GM18498 (cell line): Measurements from ENCODE around the gene KBTBD13.

ENCODE experiments used
- ATAC-seq: cut with Tn5 transposase; IDR thresholded peaks from one replicate; pipeline ENCODE4 v1.9.1; 2021; ENCODE audit warnings: mild to moderate bottlenecking, moderate library complexity; ENCODE audit not compliant: unreplicated experiment

The KBTBD13 gene

GRCh38 chr15:65105038-65105437 lies 28.5 kb downstream of the KBTBD13 start:
- no peak for ATAC-seq

DNA sequence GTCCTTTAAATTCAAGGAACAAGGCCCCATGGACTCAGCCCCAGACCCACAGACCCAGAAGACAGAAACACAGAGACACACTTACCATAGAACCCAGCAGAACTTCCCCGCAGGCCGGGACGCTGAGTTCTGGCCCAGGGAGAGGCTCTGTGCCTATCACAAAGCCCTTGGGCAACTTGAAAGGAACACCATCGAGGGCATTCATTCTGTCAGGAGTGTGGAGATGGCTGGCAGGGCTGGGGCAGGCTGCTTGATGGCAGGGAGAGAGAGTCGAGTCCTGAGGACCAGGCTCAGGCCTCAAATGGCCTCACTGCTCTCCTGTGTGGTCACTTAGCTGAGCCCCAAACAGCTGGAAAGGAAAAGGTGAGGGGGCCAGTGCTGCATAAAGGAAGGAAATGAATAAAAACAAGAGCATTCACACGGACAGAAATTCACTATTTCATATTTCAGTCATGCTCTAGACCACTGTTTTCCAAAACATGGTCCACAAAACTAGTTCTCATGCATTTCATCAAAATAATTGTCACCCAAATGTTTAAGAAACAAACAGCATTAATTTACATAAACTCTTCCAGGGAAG lies 29.6 kb downstream of the KBTBD13 start:
- no peak for ATAC-seq

- ATAC-seq, result no peak
Measured at GRCh38 chr15:65110676-65111292, 34.2 kb downstream of the KBTBD13 start.

- no peak for ATAC-seq
Measured at GRCh38 chr15:65115086-65115485, 38.5 kb downstream of the KBTBD13 start, which contains the start of gene UBAP1L. Gene UBAP1L (minus strand): TSS chr15:65115200. CDS start chr15:65106215, 8,985 bp downstream.

DNA sequence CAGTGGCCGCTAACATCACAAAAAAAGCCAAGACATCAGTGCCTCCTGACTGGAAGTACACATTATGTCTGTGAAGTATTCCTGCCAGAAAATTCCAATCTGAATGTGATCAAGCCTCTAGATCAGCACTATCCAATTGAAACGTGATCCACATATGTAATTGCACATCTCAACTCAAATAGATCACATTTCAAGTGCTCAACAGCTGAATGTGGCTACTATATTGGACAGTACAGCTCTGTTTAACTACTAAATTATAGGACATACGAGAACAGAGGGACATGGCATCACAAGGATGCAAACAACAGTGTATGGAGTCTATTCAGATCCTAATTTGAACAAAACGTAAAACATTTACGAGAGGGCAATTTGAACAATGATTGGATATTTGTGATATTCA lies 39.0 kb downstream of the KBTBD13 start:
- ATAC-seq, result no peak
